ENCODE measurements around the gene IL17C.

- TF ChIP-seq CTCF (conservative IDR thresholded peaks at IDR 0.05; ENCODE audit: low read depth, low read length) (no peak), EZH2 (IDR thresholded peaks at IDR 0.05; ENCODE audit: borderline replicate concordance, low read depth, low read length, poor library complexity, severe bottlenecking) (no peak)
Observed at GRCh38 chr16:88624977-88625576, 13.3 kb upstream of the IL17C start.

Data from A673 (cell line).